Glomerular endothelial cell (primary cell): ENCODE measurements around the gene RNF115. TPM values are rescaled to one million over a fixed set of nuclear protein-coding genes. Genes with fewer than 3 reads are reported as not detected.

Experiments
- DNase-seq: peaks from one replicate; pipeline ENCODE4 v3.0.0-alpha.2; 2011; ENCODE audit warnings: low read depth, low spot score; ENCODE audit errors: extremely low read depth
- total RNA-seq: library from RNA; depleted of rRNA; stranded (reverse); fragments of >200 nt; gene quantifications from 2 replicates; pipeline ENCODE4 v1.2.3, GENCODE V29; 2015

The RNF115 gene
- total RNA-seq, 1 donor from 2014 or later, result 12.3 TPM

- no peak for DNase-seq
These were observed 116.6 kb downstream of the RNF115 start, which contains the start of gene PDZK1 for GRCh38 chr1:145707183-145707867. Gene PDZK1, minus strand, starts transcription at chr1:145707368. Its CDS starts 19,347 bp downstream, at chr1:145688021.

- DNase-seq, result no peak
These were observed 117.7 kb downstream of the RNF115 start for GRCh38 chr1:145706086-145706664.

GRCh38 chr1:145705622-145706021 is 118.3 kb downstream of the RNF115 start:
- DNase-seq, result no peak

DNA sequence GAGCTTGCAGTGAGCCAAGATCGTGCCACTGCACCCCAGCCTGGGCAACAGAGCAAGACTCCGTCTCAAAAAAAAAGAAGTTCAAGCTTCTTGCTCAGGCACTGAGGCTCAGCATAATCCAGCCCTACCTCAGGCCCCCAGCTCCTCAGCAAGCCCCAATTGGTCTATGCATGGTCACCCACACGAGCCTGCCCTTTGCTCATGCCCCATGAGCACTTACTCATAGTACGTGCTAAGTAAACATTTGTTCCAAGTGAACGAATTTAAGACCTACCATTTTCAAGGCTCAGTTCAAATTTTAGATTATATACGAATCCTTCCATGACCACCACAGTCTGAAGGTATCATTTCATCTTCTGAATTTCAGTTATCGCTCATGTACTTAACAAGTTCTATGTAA is 121.1 kb downstream of the RNF115 start:
- no peak for DNase-seq

GRCh38 chr1:145702052-145702451 is 121.8 kb downstream of the RNF115 start:
- no peak for DNase-seq

DNA sequence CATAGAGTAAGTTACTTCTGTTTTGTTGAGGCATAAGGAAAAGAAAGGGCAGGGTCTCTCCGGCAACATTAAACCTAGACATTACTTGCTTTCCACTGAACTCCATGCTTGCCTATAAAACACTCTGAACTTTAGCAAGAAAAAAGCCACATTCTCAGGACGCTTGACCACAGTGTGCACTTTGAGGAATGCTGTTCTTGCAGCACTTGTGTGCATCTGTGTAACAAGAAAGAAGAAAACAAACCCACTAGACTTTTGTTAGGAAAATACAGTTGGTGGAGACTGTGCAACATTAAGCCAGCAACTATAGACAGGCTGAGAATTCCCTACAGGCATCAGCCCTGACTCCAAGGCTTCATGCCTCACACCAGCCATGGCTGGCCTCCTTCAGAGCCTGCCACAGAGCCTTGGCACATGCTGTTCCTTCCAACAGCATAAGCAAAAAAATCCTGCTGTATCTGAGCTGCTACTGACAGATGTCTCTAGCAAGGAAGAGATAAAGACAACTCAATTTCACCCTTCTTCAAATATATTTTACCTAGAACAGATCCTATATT is 122.5 kb downstream of the RNF115 start:
- no peak for DNase-seq

GRCh38 chr1:145696630-145696960 is 127.3 kb downstream of the RNF115 start:
- DNase-seq, result no peak

GRCh38 chr1:145695821-145696629 is 127.9 kb downstream of the RNF115 start:
- no peak for DNase-seq

DNA sequence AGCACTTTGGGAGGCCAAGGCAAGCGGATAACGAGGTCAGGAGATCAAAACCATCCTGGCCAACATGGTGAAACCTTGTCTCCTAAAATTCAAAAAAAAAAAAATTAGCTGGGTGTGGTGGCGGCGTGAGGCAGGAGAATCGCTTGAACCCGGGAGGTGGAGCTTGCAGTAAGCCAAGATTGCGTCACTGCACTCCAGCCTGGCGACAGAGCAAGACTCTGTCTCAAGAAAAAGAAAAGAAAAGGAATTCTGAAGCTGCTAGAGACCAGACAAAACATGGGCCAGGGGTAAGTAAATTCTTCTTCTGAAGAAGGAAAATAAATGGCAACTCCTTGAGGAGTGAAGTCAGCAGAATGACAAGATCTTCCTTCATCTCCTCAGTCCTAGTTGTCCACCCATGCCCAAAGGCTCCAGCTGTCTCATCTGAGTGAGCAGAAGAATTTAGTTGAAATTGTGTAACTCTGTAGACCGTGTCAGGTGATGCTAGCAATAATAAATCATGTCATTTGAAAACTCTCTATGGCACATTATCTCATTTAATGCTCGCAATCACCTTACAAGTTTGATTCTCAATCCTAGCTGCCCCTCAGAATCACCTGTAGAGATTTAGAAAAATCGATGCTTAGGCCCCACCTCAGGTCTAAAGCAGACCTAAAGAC is 131.0 kb downstream of the RNF115 start:
- DNase-seq, result no peak

DNA sequence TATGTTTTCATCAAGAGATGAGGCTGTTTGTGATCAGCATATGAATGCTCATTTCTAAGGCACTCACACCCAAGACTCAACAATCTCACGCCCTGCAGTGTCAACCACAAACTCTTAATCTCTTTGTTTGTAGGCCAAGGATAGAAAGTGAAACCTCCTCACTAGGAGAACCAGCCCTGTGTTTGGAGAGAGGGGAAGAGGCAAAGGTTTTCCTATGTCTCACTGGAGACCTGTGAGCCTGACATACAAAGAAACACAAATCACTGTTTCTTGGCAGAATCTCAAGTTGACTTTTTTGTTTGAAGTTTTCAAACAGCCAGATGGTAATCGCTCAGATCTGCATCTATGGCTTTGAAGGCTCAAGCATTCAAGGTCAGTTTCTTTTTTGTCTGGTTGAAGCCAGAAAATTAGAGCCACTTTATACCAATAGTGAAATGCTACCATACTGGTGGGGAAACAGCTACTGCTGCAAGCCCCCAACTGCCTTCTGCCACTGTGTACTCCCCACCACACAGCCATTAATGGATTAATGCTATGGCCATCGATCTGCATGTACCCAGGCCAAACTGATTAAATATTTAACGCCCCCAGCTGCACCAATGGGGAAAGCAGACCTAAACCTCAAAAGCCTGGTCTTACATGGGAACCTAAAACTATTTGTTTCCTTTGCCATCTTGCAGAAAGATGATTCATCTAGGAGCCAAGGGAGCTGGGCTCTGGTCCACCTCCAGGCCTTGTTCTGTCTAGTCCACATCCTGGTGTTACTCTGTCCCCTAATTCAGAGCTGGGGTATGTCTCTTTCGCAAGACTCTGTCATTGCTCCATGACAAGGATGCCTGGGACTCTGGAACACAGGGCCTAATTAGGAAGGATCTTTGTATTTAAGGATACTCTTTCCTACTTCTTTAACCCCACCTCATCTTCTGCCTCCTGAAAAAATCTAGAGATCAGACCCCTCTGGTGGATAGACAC is 133.0 kb downstream of the RNF115 start:
- no peak for DNase-seq

DNA sequence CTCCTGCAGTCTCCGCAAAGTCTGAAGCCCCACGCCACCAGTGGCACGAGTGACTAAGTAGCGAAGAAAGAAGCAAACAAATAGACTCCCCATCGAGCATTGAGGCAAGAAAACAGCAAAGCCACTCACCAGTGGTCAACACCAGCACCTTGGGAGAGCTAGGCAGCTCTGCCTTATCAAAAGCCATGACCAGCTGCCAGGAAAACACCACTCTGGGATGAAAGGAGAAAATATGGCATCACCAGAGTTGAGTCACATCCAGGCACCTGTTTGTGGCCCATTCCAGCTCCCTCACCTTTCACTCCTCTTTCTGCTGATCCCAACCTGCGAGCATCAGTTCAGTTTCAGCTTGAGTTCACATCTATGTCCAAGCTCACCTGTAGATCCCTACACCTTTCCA is 134.0 kb downstream of the RNF115 start:
- DNase-seq, result no peak

- no peak for DNase-seq
These were observed 135.0 kb downstream of the RNF115 start for GRCh38 chr1:145688924-145689323.

Other genes starting within 250 kb of the RNF115 start
- gene GPR89A, start 216.1 kb downstream of the RNF115 start, total RNA-seq, result 17.6 and 25.7 TPM in 2 replicates
- not detected in 2 replicates for gene PDZK1, start 116.7 kb downstream of the RNF115 start, total RNA-seq
- not detected in 2 replicates for gene CD160, start 104.6 kb downstream of the RNF115 start, total RNA-seq
- gene POLR3C, start 105 bp upstream of the RNF115 start, total RNA-seq, result 23.6 and 28.9 TPM in 2 replicates
- 3.4 and 5.7 TPM in 2 replicates for gene NUDT17, start 21.5 kb upstream of the RNF115 start, total RNA-seq
- 28.8 and 37.5 TPM in 2 replicates for gene PIAS3, start 35.0 kb upstream of the RNF115 start, total RNA-seq
- gene ANKRD35, start 61.8 kb upstream of the RNF115 start, total RNA-seq, result 0.93 and 1.4 TPM in 2 replicates
- 4.9 and 5.3 TPM in 2 replicates for gene ITGA10, start 86.0 kb upstream of the RNF115 start, total RNA-seq
- 30.0 and 32.7 TPM in 2 replicates for gene PEX11B, start 94.6 kb upstream of the RNF115 start, total RNA-seq
- 153 and 164 TPM in 2 replicates for gene RBM8A, start 103.4 kb upstream of the RNF115 start, total RNA-seq
- gene LIX1L, start 133.9 kb upstream of the RNF115 start, total RNA-seq, result 41.6 and 42.2 TPM in 2 replicates
- 0.35 and 0.44 TPM in 2 replicates for gene ANKRD34A, start 140.5 kb upstream of the RNF115 start, total RNA-seq
- 13.4 and 18.7 TPM in 2 replicates for gene POLR3GL, start 140.6 kb upstream of the RNF115 start, total RNA-seq
- 98.0 and 102 TPM in 2 replicates for gene TXNIP, start 172.5 kb upstream of the RNF115 start, total RNA-seq
- not detected in 2 replicates for gene HJV, start 197.6 kb upstream of the RNF115 start, total RNA-seq